Camera-type eye (tissue), 1 donor: ENCODE measurements around the gene DDTL. TPM values are rescaled to one million over a fixed set of nuclear protein-coding genes. Genes with fewer than 3 reads are reported as not detected.

Experiments
- total RNA-seq: library from RNA; depleted of rRNA; stranded (reverse); fragments of >200 nt; gene quantifications from one replicate; pipeline ENCODE4 v1.2.3, GENCODE V29; 2014

DDTL gene
- total RNA-seq: not detected

GRCh38 chr22:23966568-23966967 is at the start of gene DDTL:
Gene DDTL, plus strand, starts transcription at chr22:23966888. Its CDS starts 27 bp downstream, at chr22:23966915.

GRCh38 chr22:23961084-23961771 is 5.5 kb upstream of the DDTL start, which contains the start of gene GSTT2B:
Gene GSTT2B, minus strand, starts transcription at chr22:23961195. Its CDS starts 64 bp downstream, at chr22:23961131.

GRCh38 chr22:23974345-23974744 is 7.7 kb downstream of the DDTL start, which contains the start of gene DDT:
Gene DDT, minus strand, starts transcription at chr22:23974441. Its CDS starts 27 bp downstream, at chr22:23974414.

GRCh38 chr22:23979557-23980240 is 13.0 kb downstream of the DDTL start, which contains the start of gene GSTT2:
Gene GSTT2, plus strand, starts transcription at chr22:23980134.

GRCh38 chr22:24005201-24005600 is 38.5 kb downstream of the DDTL start, which contains the start of gene GSTT4:
Gene GSTT4, minus strand, starts transcription at chr22:24005453. Its CDS starts 97 bp downstream, at chr22:24005356.

Other genes with a start within 250 kb of the DDTL start
- gene ZNF70, start 215.8 kb upstream of the DDTL start, total RNA-seq: 11.4 TPM
- gene VPREB3, start 212.5 kb upstream of the DDTL start, total RNA-seq: not detected
- gene C22orf15, start 203.9 kb upstream of the DDTL start, total RNA-seq: 0.88 TPM
- gene CHCHD10, start 198.9 kb upstream of the DDTL start, total RNA-seq: 4.8 TPM
- gene MMP11, start 194.0 kb upstream of the DDTL start, total RNA-seq: 13.6 TPM
- 61.6 TPM for gene SMARCB1, start 179.9 kb upstream of the DDTL start, total RNA-seq
- gene DERL3, start 127.9 kb upstream of the DDTL start, total RNA-seq: 1.2 TPM
- gene SLC2A11, start 109.0 kb upstream of the DDTL start, total RNA-seq: 33.2 TPM
- 98.0 TPM for gene MIF, start 72.5 kb upstream of the DDTL start, total RNA-seq
- gene GSTT2B, start 5.7 kb upstream of the DDTL start, total RNA-seq: 2.8 TPM
- gene DDT, start 7.6 kb downstream of the DDTL start, total RNA-seq: 44.5 TPM
- gene GSTT2, start 13.2 kb downstream of the DDTL start, total RNA-seq: not detected
- not detected for gene GSTT4, start 38.6 kb downstream of the DDTL start, total RNA-seq
- gene CABIN1, start 44.4 kb downstream of the DDTL start, total RNA-seq: 71.1 TPM
- gene SUSD2, start 214.6 kb downstream of the DDTL start, total RNA-seq: 2.6 TPM